NT2/D1 (cell line): ENCODE measurements around the gene CEP170.
A peak's percentile ranks its signal among the peaks of the same experiment; 100 is the strongest.

ENCODE experiments used
- DNase-seq: peaks from one replicate; pipeline ENCODE4 v3.0.0-alpha.2; 2011; ENCODE audit warnings: low read depth, low spot score
- H3K27me3 ChIP-seq: 2 replicates; pipeline ENCODE4 v1.6.0; 2011; ENCODE audit warnings: mild to moderate bottlenecking; ENCODE audit not compliant: insufficient read length, insufficient read depth
- H3K36me3 ChIP-seq: 2 replicates; pipeline ENCODE4 v1.6.1; 2011; ENCODE audit warnings: mild to moderate bottlenecking, low read length, mixed read lengths; ENCODE audit not compliant: insufficient read depth, insufficient read length
- H3K4me1 ChIP-seq: 2 replicates; pipeline ENCODE4 v1.5.1; 2011; ENCODE audit not compliant: insufficient read depth, insufficient read length
- H3K4me3 ChIP-seq: 2 replicates; pipeline ENCODE4 v1.5.1; 2011; ENCODE audit warnings: low read depth; ENCODE audit not compliant: insufficient read length
- H3K9ac ChIP-seq: 2 replicates; pipeline ENCODE4 v1.6.0; 2011; ENCODE audit warnings: low read depth; ENCODE audit not compliant: insufficient read length
- H3K9me3 ChIP-seq: 2 replicates; pipeline ENCODE4 v1.5.1; 2011; ENCODE audit warnings: mild to moderate bottlenecking, low read length; ENCODE audit not compliant: insufficient read depth
- SUZ12 ChIP-seq: IDR thresholded peaks from 2 replicates; pipeline ENCODE4 v1.6.1; 2011; ENCODE audit not compliant: insufficient read length, insufficient read depth; ENCODE audit errors: extremely low read depth
- YY1 ChIP-seq: IDR thresholded peaks from 2 replicates; pipeline ENCODE4 v1.6.1; 2011; ENCODE audit not compliant: insufficient read length, insufficient read depth
- ZNF274 ChIP-seq: IDR thresholded peaks from 2 replicates; pipeline ENCODE4 v1.6.1; 2011; ENCODE audit warnings: mild to moderate bottlenecking, low read depth, low read length

CEP170 gene

DNA sequence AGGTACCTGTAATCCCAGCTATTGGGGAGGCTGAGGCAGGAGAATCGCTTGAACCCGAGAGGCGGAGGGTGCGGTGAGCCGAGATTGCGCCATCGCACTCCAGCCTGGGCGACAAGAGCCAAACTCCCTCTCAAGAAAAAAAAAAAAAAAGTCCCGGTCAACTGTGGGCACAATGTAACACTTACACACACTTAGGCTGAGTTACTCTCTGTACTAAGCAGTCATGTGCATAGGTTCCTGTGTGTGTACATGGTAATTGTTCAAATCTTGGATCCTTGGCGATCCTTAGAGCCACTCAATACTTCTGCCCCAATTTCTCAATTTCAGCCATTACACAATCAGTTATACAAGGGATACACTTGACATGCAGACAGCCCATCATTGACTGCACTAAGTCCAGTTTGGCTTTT, 12.4 kb upstream of the CEP170 start:
- Histone ChIP-seq H3K4me1 (no peaks in the 10 kb centered on the region), H3K4me3 (no peak overlapping the region), H3K9me3 (no peaks in the 10 kb centered on the region), H3K36me3 (no peaks in the 10 kb centered on the region), H3K9ac (no peak overlapping the region), H3K27me3 (no peaks in the 10 kb centered on the region)
- no peak for TF ChIP-seq SUZ12
- no peak for TF ChIP-seq YY1
- DNase-seq = no peak

DNA sequence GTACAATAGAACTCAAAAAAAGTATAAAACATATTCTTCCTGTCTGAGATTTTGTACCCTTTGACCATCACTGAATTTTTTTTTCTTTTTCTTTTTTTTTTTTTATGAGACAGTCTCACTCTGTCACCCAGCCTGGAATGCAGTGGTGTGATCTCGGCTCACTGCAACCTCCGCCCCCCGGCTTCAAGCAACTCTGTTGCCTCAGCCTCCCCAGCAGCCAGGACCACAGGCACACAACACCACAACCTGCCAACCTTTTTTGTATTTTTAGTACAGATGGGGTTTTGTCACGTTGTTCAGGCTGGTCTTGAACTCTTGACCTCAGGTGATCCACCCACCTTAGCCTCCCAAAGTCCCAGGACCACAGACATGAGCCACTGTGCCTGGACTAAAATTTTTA, 11.2 kb upstream of the CEP170 start:
- no peak overlapping the region for H3K4me3 ChIP-seq
- H3K27me3 ChIP-seq = no peaks in the 10 kb centered on the region
- no peak for DNase-seq
- TF ChIP-seq ZNF274 (no peak), SUZ12 (no peak), YY1 (no peak)
- H3K4me1 ChIP-seq = no peaks in the 10 kb centered on the region
- H3K9ac ChIP-seq = no peak overlapping the region
- no peaks in the 10 kb centered on the region for H3K36me3 ChIP-seq
- H3K9me3 ChIP-seq = no peaks in the 10 kb centered on the region

GRCh38 chr1:243264717-243265116, 9.6 kb upstream of the CEP170 start:
- Histone ChIP-seq H3K4me3 (no peak overlapping the region), H3K4me1 (no peaks in the 10 kb centered on the region), H3K27me3 (no peaks in the 10 kb centered on the region), H3K9ac (no peak overlapping the region), H3K36me3 (no peaks in the 10 kb centered on the region), H3K9me3 (no peaks in the 10 kb centered on the region)
- TF ChIP-seq ZNF274 = no peak
- no peak for DNase-seq

- Histone ChIP-seq H3K9me3 (no peaks in the 10 kb centered on the region), H3K9ac (no peak overlapping the region), H3K36me3 (no peaks in the 10 kb centered on the region), H3K4me3 (no peak overlapping the region), H3K4me1 (no peaks in the 10 kb centered on the region), H3K27me3 (no peaks in the 10 kb centered on the region)
- no peak for DNase-seq
- no peak for TF ChIP-seq SUZ12
- TF ChIP-seq YY1 = no peak
- no peak for TF ChIP-seq ZNF274
Measured at GRCh38 chr1:243261390-243261789, 6.3 kb upstream of the CEP170 start.

GRCh38 chr1:243260221-243260880, 5.3 kb upstream of the CEP170 start:
- Histone ChIP-seq H3K36me3 (no peaks in the 10 kb centered on the region), H3K4me3 (no peak overlapping the region), H3K27me3 (no peaks in the 10 kb centered on the region), H3K9me3 (no peaks in the 10 kb centered on the region), H3K4me1 (no peaks in the 10 kb centered on the region), H3K9ac (no peak overlapping the region)
- TF ChIP-seq YY1 = no peak
- TF ChIP-seq ZNF274 = no peak
- TF ChIP-seq SUZ12 = no peak
- no peak for DNase-seq

DNA sequence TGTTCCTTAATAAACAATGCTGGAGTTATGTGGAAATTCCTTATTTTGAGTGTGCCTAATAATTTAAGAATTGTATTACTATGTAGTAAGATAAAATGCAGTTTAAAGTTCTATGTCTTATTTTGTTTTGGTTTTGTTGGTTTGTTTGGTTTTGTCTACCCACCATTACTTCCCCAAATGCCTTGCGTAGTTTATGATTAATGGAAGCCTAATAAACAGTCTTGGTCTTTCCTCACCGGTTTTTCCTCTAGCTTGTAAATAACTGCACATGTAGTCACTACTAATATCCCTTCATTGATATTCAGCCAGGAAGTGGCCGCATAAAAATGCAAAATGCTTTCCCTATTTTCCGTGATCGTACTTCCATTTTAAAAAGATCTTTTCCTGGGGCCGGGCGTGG, 3.6 kb upstream of the CEP170 start:
- TF ChIP-seq SUZ12 (no peak), YY1 (no peak), ZNF274 (no peak)
- Histone ChIP-seq H3K9me3 (no peaks in the 10 kb centered on the region), H3K4me1 (no peaks in the 10 kb centered on the region), H3K4me3 (no peak overlapping the region), H3K9ac (no peak overlapping the region), H3K27me3 (no peaks in the 10 kb centered on the region), H3K36me3 (no peaks in the 10 kb centered on the region)
- DNase-seq = no peak

DNA sequence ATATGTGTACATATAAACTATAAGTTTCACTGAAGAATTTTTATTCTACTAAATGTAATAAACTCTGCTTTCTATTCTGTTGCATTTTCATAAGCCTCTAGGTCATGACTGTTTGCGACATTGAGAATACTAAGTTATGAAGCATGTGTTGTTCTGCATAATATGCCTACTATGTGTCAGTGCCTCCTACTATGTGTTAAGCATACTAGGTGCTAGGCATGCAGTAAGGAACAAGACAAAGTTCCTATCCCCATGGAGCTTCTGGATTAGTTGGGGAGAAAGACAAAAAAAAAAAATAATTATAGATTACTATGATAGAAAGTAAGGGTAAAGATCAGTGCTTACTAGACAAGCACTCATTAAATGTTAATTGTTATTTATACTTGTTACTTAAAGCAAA, 2.1 kb upstream of the CEP170 start:
- no peak overlapping the region for H3K4me3 ChIP-seq
- no peak for DNase-seq
- H3K9me3 ChIP-seq = no peaks in the 10 kb centered on the region; the same call in 1 of the 2 replicates
- no peaks in the 10 kb centered on the region for H3K4me1 ChIP-seq
- H3K27me3 ChIP-seq = no peaks in the 10 kb centered on the region
- no peaks in the 10 kb centered on the region for H3K36me3 ChIP-seq
- no peak overlapping the region for H3K9ac ChIP-seq
- TF ChIP-seq SUZ12 (no peak), ZNF274 (no peak), YY1 (no peak)

GRCh38 chr1:243256590-243256989, 1.5 kb upstream of the CEP170 start:
- DNase-seq = no peak
- Histone ChIP-seq H3K4me1 (no peaks in the 10 kb centered on the region), H3K4me3 (peak overlapping the region; percentile 94), H3K36me3 (no peaks in the 10 kb centered on the region), H3K9ac (peak overlapping the region; percentile 89), H3K9me3 (no peaks in the 10 kb centered on the region; the same call in 1 of the 2 replicates), H3K27me3 (no peaks in the 10 kb centered on the region)
- TF ChIP-seq YY1 = no peak
- TF ChIP-seq ZNF274 = no peak
- TF ChIP-seq SUZ12 = no peak
